Gastroesophageal sphincter (tissue), 3 donors: ENCODE measurements around the gene WDFY1.

Experiments
- CTCF ChIP-seq, 4 experiments: fragments of 200-600 bp in 2 of 4; fragments of 450-650 bp in 2 of 4; sonication (generic) in 1 of 4; IDR thresholded peaks; one replicate each; pipeline ENCODE4 v1.5.1; 2017 to 2019; ENCODE audit warnings: antibody characterized with exemption in 4 of 4, mild to moderate bottlenecking in 2 of 4, moderate library complexity in 2 of 4
- EP300 ChIP-seq: sonication (generic); formaldehyde crosslinking; IDR thresholded peaks from one replicate; pipeline ENCODE4 v1.6.1; 2017; ENCODE audit warnings: antibody characterized with exemption, mild to moderate bottlenecking
- POLR2A ChIP-seq, 2 donors: fragments of 450-650 bp; IDR thresholded peaks; one replicate each; pipeline ENCODE4 v1.6.1; 2017; ENCODE audit warnings: antibody characterized with exemption in 2 of 2, mild to moderate bottlenecking in 2 of 2, moderate library complexity in 1 of 2
- POLR2AphosphoS5 ChIP-seq: sonication (generic); formaldehyde crosslinking; IDR thresholded peaks from one replicate; pipeline ENCODE4 v1.6.1; 2017; ENCODE audit warnings: antibody characterized with exemption

- TF ChIP-seq EP300 = no peak
- no peak for TF ChIP-seq CTCF (IDR thresholded peaks at IDR 0.05)
- TF ChIP-seq POLR2A (IDR thresholded peaks at IDR 0.05) = no peak
- no peak for TF ChIP-seq POLR2AphosphoS5
These were observed 15.5 kb downstream of the WDFY1 start for GRCh38 chr2:223929571-223930102.
